ENCODE data around the gene CELA1.

Gene CELA1

GRCh38 chr12:51364001-51364400 lies 17.5 kb upstream of the CELA1 start:
- Mint-ChIP-seq H3K9me3 (ENCODE audit: low read depth) (no peaks in the 10 kb centered on the region), H3K4me3 (no peak overlapping the region), H3K27ac (no peak overlapping the region), H3K27me3 (no peaks in the 10 kb centered on the region), H3K4me1 (ENCODE audit: low read depth) (peaks cover 17% of the 10 kb centered on the region), H3K36me3 (peaks cover 14% of the 10 kb centered on the region)

DNA sequence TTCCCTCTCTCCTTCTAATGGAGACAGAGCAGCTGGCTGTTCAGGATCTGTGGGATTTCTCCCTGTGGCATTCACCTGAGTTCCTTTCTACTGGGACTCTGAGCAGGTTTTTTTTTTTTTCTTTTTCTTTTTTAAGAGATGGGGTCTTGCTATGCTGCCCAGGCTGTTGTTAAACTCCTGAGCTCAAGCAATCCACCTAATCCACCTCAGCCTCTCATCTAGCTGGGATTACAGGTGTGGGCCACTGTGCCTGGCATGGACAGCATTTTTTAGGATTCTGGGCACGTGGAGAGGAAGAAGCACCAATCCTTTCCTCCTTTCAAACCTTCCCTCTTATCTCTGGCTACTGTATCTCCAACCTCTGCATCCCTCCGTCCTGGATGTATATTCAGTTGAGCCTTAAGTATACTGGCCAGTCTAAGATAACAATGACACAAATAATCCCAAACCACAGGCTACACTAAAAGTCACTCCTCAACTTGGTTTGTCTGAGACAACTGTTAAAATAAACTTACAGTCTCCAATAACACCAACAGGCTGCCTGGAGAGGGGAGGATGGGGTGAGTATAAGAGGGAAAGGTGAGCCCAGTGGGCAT lies 16.4 kb upstream of the CELA1 start:
- H3K4me1 Mint-ChIP-seq (ENCODE audit: low read depth) = peaks cover 7% of the 10 kb centered on the region
- no peaks in the 10 kb centered on the region for H3K27me3 Mint-ChIP-seq
- no peak overlapping the region for H3K4me3 Mint-ChIP-seq
- H3K27ac Mint-ChIP-seq = no peak overlapping the region
- H3K36me3 Mint-ChIP-seq = peaks cover 19% of the 10 kb centered on the region
- no peaks in the 10 kb centered on the region for H3K9me3 Mint-ChIP-seq (ENCODE audit: low read depth)

DNA sequence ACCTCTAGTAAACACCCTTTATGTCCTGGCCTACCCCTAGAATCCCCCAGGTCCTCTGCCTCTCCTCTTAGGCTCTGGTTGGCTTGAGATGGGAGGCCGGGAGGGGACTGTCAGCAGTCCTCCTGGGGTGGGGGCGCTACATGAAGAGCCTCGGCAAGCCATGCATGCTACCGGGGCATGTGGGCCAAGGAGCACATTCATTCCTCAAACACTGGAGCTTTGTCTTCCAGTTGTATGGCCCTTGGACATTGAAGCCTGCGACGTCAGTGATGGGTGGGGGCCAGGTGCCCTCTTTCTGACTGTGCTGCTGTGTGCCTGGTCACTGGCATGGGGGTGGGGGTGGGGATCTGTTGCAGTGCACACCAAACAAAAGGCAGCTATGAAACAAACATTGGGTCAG lies 15.8 kb upstream of the CELA1 start:
- H3K36me3 Mint-ChIP-seq = peaks cover 20% of the 10 kb centered on the region
- H3K27me3 Mint-ChIP-seq = no peaks in the 10 kb centered on the region
- H3K4me3 Mint-ChIP-seq = no peak overlapping the region
- no peaks in the 10 kb centered on the region for H3K9me3 Mint-ChIP-seq (ENCODE audit: low read depth)
- H3K4me1 Mint-ChIP-seq (ENCODE audit: low read depth) = peaks cover 2% of the 10 kb centered on the region
- H3K27ac Mint-ChIP-seq = no peak overlapping the region

DNA sequence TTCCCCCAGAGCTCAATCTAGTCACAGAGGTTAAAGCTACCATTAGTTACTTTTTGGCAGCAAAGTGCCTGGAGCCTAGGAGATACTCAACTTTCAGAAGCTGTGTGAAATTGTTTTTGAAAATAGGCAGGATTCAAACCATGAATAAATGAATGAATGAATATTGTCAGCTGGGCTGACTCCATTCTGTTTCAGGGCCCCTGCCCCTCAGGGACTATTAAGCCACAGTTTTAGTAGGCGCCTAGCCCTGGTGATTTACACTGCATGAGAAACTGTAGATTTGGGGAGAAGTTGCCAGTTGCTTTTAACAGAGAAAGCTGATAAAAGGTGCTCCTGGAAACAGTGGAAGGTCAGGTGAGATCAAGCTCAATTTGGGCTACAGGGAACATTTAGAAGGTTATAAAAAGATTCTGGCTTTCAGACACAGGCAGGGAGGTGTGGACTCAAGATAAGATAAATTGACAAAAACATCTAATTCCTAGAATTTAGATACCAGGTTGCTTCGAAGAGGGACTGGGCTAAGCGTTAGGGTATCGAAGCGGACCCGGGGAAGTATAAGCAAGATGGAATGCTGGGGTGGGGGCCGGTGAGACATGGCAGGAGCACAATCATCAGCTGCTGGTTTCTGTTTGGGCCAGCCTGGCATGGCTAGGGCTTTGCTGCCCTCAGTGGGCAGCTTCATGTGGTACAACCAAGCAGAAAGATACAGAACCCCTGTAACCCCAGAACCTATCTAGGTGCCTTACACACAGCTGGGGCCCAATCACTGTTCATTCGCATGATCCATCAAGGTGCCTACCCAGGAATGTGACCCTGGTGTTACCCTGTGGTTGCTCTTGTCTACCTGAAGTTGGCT lies 14.9 kb upstream of the CELA1 start:
- Mint-ChIP-seq H3K27ac (no peak overlapping the region), H3K36me3 (peaks cover 25% of the 10 kb centered on the region), H3K9me3 (ENCODE audit: low read depth) (no peaks in the 10 kb centered on the region), H3K4me3 (no peak overlapping the region), H3K27me3 (no peaks in the 10 kb centered on the region), H3K4me1 (ENCODE audit: low read depth) (peaks cover 2% of the 10 kb centered on the region)

DNA sequence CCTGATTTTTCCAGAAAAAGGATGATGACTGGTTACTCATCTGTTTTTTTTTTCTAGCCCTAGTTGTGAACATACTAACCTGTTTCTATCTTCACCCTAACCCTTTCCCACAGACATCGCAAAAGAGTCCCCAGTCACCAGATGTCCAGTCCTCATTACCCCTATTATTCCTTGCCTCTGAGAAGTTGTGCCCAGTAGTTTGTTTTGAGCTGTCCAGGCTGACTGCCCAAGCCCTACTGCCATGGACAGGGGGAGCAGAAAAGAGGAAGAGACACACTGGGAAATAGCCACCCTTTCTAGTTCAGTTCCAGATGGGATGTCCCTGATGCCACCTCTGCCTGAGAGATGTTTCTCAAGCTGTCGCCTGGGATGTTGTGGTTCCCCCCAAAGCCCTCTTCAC lies 13.8 kb upstream of the CELA1 start:
- no peak overlapping the region for H3K27ac Mint-ChIP-seq
- H3K27me3 Mint-ChIP-seq = no peaks in the 10 kb centered on the region
- no peak overlapping the region for H3K4me3 Mint-ChIP-seq
- peaks cover 2% of the 10 kb centered on the region for H3K4me1 Mint-ChIP-seq (ENCODE audit: low read depth)
- H3K36me3 Mint-ChIP-seq = peaks cover 25% of the 10 kb centered on the region
- H3K9me3 Mint-ChIP-seq (ENCODE audit: low read depth) = no peaks in the 10 kb centered on the region

DNA sequence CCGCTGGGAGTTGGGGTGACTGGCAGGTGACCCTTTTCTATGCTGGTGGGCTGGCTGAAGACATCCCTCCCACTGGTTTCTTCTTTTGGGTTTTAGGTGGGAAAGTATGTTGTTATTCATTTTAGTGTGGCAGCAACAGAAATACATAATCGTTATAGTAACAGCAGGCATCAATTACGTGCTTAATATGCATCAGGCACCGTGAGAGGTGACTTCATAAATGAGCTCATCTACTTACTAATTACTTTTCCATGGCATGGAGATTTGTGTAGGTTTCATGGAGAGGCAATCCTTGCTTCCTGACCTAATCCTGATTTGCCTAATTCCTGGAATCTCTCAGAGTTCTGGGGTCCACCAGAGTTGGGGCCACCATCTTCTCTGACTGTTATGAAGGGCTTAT lies 13.4 kb upstream of the CELA1 start:
- Mint-ChIP-seq H3K4me1 (ENCODE audit: low read depth) (peaks cover 2% of the 10 kb centered on the region), H3K27me3 (no peaks in the 10 kb centered on the region), H3K36me3 (peaks cover 25% of the 10 kb centered on the region), H3K9me3 (ENCODE audit: low read depth) (no peaks in the 10 kb centered on the region), H3K27ac (no peak overlapping the region), H3K4me3 (no peak overlapping the region)

DNA sequence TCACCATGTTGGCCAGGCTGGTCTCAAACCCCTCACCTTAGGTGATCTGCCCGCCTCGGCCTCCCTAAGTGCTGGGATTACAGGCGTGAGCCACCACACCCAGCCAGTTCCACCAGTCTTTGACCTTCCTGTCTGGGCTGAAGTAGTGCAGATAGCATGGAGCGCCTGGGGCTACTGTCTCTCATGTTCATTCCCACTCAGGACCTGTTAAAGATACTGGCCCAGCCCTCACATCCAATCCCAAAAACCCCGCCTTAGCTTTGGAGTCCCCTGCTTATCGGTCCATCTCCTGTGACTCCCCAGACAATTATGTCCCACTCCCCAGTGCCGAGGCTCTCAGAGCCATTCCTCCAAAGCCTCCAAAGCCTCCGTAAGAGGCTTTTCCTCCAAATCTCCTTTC lies 12.0 kb upstream of the CELA1 start:
- no peak overlapping the region for H3K4me3 Mint-ChIP-seq
- no peaks in the 10 kb centered on the region for H3K9me3 Mint-ChIP-seq (ENCODE audit: low read depth)
- peaks cover 25% of the 10 kb centered on the region for H3K36me3 Mint-ChIP-seq
- H3K27ac Mint-ChIP-seq = no peak overlapping the region
- no peaks in the 10 kb centered on the region for H3K27me3 Mint-ChIP-seq
- peaks cover 2% of the 10 kb centered on the region for H3K4me1 Mint-ChIP-seq (ENCODE audit: low read depth)

GRCh38 chr12:51357374-51358047 lies 11.0 kb upstream of the CELA1 start:
- Mint-ChIP-seq H3K4me1 (ENCODE audit: low read depth) (peaks cover 2% of the 10 kb centered on the region), H3K36me3 (peaks cover 22% of the 10 kb centered on the region), H3K4me3 (no peak overlapping the region), H3K27me3 (no peaks in the 10 kb centered on the region), H3K27ac (no peak overlapping the region), H3K9me3 (ENCODE audit: low read depth) (no peaks in the 10 kb centered on the region)

DNA sequence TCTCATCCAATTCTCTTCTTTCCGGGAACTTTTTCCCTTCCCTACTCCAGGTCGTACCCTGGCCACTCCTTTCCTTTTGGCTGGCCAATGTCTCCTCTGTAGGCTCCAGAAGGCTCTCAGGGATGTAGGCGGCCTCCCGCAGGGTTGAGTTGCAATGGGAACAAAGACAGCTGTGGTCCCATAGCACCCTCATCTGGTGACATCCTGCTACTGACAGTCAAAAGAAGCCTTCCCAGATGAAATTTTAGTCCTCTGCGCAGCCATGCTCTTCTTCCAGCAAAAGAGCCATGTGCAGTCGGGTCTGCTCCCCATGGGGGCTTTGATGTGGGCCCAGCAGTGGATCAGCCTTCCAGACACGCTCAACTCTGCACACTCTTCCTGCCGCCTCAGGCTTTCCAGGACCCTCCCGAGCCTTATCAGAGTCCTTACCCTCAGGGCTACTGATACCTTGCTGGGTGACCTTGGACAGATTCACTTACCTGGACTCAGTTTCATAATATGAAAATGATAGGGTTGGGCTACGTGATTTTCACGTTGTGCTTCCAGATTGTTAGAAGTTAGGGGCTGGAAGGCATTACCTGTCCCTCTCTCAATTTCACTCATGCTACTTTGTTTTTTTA lies 5.5 kb upstream of the CELA1 start:
- Mint-ChIP-seq H3K9me3 (ENCODE audit: low read depth) (no peaks in the 10 kb centered on the region), H3K36me3 (peaks cover 4% of the 10 kb centered on the region), H3K27ac (no peak overlapping the region), H3K27me3 (no peaks in the 10 kb centered on the region), H3K4me3 (no peak overlapping the region), H3K4me1 (ENCODE audit: low read depth) (peaks cover 3% of the 10 kb centered on the region)

- H3K36me3 Mint-ChIP-seq = no peaks in the 10 kb centered on the region
- no peak overlapping the region for H3K27ac Mint-ChIP-seq
- no peaks in the 10 kb centered on the region for H3K9me3 Mint-ChIP-seq (ENCODE audit: low read depth)
- no peaks in the 10 kb centered on the region for H3K27me3 Mint-ChIP-seq
- H3K4me1 Mint-ChIP-seq (ENCODE audit: low read depth) = peaks cover 3% of the 10 kb centered on the region
- H3K4me3 Mint-ChIP-seq = no peak overlapping the region
Measured at GRCh38 chr12:51349026-51349425, 2.5 kb upstream of the CELA1 start.

GRCh38 chr12:51348116-51348515 lies 1.6 kb upstream of the CELA1 start:
- no peaks in the 10 kb centered on the region for H3K9me3 Mint-ChIP-seq (ENCODE audit: low read depth)
- no peaks in the 10 kb centered on the region for H3K36me3 Mint-ChIP-seq
- H3K27ac Mint-ChIP-seq = no peak overlapping the region

GRCh38 chr12:51345681-51346080 lies 798 bp downstream of the CELA1 start:
- no peaks in the 10 kb centered on the region for H3K36me3 Mint-ChIP-seq
- no peak overlapping the region for H3K4me3 Mint-ChIP-seq
- no peaks in the 10 kb centered on the region for H3K27me3 Mint-ChIP-seq
- peaks cover 12% of the 10 kb centered on the region for H3K4me1 Mint-ChIP-seq (ENCODE audit: low read depth)
- H3K9me3 Mint-ChIP-seq (ENCODE audit: low read depth) = no peaks in the 10 kb centered on the region
- no peak overlapping the region for H3K27ac Mint-ChIP-seq

More at GRCh38 chr12:51348116-51348515, 1.6 kb upstream of the CELA1 start:
- H3K4me3 Mint-ChIP-seq = no peak overlapping the region
- no peaks in the 10 kb centered on the region for H3K27me3 Mint-ChIP-seq
- peaks cover 3% of the 10 kb centered on the region for H3K4me1 Mint-ChIP-seq (ENCODE audit: low read depth)

DNA sequence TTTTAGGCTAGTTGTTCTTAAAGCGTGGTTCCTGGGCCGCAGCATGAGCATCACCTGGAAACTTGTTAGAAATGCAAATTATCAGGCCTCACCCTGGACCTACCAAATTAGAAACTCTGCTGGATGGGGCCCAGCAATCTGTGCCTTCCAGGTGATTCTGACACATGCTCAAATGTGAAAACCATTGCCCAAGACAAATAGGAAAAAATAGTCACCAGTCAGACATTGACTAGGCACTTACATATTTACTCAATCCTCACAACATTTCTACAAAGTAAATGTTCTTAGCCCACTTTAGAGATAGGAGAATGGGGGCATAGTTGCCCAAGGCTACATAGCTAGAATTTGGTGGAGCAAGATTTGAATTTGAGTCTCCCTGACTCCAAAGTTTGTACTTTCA lies 3.3 kb downstream of the CELA1 start:
- Mint-ChIP-seq H3K27me3 (no peaks in the 10 kb centered on the region), H3K36me3 (no peaks in the 10 kb centered on the region), H3K4me3 (no peak overlapping the region), H3K27ac (no peak overlapping the region), H3K9me3 (ENCODE audit: low read depth) (no peaks in the 10 kb centered on the region), H3K4me1 (ENCODE audit: low read depth) (peaks cover 12% of the 10 kb centered on the region)

GRCh38 chr12:51342416-51342815 lies 4.1 kb downstream of the CELA1 start:
- Mint-ChIP-seq H3K4me1 (ENCODE audit: low read depth) (peaks cover 12% of the 10 kb centered on the region), H3K9me3 (ENCODE audit: low read depth) (no peaks in the 10 kb centered on the region), H3K27me3 (no peaks in the 10 kb centered on the region), H3K4me3 (no peak overlapping the region), H3K27ac (no peak overlapping the region), H3K36me3 (no peaks in the 10 kb centered on the region)
